ENCODE measurements around the gene CELSR1. TPM values are rescaled to one million over a fixed set of nuclear protein-coding genes. Genes with fewer than 3 reads are reported as not detected.
"Not testable (repeated sequence)": the region's sequence is repeated elsewhere in the genome, so short reads cannot be mapped to it uniquely, and the experiment has no call there.

CELSR1 gene
- total RNA-seq, 1 experiment from 2014 or later = 30.7 TPM

DNA sequence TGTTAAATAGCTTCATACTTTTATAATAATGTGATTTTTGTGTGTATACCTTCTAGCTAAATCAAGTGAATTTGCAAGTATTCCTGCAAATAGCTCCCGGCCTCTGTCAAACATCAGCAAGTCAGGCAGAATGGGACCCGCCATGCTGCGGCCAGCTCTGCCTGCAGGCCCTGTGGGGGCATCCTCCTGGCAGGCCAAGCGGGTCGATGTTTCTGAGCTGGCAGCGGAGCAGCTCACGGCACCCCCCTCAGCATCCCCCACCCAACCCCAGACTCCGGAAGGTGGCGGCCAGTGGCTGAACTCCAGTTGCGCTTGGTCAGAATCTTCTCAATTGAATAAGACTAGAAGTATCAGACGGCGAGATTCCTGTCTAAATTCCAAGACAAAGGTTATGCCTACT, 221.4 kb downstream of the CELSR1 start:
- ATAC-seq = no peak
- in situ Hi-C loops (cut with HindIII; ENCODE audit: low pct_unique_long_range_greater_than_20kb, low sequenced_read_pairs) (loop anchor here (25.0 kb wide), 1 partner anchor 304 kb away; no protein-coding TSS in a partner anchor), intact Hi-C loops (cut with micrococcal nuclease; ENCODE audit: unreplicated experiment) (loop anchor here (2.0 kb wide), 1 partner anchor 193 kb away; no protein-coding TSS in a partner anchor)
- no peaks in the 10 kb centered on the region for H3K4me1 ChIP-seq (ENCODE audit: control insufficient read depth, insufficient read depth, low read length)
- BruUV-seq (replicated peaks) = no TSS peak
- H3K27ac ChIP-seq (ENCODE audit: low read length) = no peak overlapping the region
- peaks cover 4% of the 10 kb centered on the region; the same call in 1 of the 2 replicates for H3K36me3 ChIP-seq (ENCODE audit: control insufficient read depth, insufficient read depth, low read length)
- no peaks in the 10 kb centered on the region for H3K9me3 ChIP-seq (ENCODE audit: control insufficient read depth, insufficient read depth, low read depth, low read length)
- H3K4me3 ChIP-seq (ENCODE audit: low read depth in 2 of 2, low read length in 2 of 2) = no peak overlapping the region
- no peak for TF ChIP-seq SIN3A (IDR thresholded peaks at IDR 0.05; ENCODE audit: borderline replicate concordance, insufficient read depth, low read depth, low read length)
- TF ChIP-seq, protein P1, sequence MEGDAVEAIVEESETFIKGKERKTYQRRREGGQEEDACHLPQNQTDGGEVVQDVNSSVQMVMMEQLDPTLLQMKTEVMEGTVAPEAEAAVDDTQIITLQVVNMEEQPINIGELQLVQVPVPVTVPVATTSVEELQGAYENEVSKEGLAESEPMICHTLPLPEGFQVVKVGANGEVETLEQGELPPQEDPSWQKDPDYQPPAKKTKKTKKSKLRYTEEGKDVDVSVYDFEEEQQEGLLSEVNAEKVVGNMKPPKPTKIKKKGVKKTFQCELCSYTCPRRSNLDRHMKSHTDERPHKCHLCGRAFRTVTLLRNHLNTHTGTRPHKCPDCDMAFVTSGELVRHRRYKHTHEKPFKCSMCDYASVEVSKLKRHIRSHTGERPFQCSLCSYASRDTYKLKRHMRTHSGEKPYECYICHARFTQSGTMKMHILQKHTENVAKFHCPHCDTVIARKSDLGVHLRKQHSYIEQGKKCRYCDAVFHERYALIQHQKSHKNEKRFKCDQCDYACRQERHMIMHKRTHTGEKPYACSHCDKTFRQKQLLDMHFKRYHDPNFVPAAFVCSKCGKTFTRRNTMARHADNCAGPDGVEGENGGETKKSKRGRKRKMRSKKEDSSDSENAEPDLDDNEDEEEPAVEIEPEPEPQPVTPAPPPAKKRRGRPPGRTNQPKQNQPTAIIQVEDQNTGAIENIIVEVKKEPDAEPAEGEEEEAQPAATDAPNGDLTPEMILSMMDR (IDR thresholded peaks at IDR 0.05) = no peak
- TF ChIP-seq, protein P2, sequence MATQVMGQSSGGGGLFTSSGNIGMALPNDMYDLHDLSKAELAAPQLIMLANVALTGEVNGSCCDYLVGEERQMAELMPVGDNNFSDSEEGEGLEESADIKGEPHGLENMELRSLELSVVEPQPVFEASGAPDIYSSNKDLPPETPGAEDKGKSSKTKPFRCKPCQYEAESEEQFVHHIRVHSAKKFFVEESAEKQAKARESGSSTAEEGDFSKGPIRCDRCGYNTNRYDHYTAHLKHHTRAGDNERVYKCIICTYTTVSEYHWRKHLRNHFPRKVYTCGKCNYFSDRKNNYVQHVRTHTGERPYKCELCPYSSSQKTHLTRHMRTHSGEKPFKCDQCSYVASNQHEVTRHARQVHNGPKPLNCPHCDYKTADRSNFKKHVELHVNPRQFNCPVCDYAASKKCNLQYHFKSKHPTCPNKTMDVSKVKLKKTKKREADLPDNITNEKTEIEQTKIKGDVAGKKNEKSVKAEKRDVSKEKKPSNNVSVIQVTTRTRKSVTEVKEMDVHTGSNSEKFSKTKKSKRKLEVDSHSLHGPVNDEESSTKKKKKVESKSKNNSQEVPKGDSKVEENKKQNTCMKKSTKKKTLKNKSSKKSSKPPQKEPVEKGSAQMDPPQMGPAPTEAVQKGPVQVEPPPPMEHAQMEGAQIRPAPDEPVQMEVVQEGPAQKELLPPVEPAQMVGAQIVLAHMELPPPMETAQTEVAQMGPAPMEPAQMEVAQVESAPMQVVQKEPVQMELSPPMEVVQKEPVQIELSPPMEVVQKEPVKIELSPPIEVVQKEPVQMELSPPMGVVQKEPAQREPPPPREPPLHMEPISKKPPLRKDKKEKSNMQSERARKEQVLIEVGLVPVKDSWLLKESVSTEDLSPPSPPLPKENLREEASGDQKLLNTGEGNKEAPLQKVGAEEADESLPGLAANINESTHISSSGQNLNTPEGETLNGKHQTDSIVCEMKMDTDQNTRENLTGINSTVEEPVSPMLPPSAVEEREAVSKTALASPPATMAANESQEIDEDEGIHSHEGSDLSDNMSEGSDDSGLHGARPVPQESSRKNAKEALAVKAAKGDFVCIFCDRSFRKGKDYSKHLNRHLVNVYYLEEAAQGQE (IDR thresholded peaks at IDR 0.05; ENCODE audit: insufficient read depth in 1 of 2, low read depth in 2 of 2, low read length in 1 of 2) = no peak
- no peak for TF ChIP-seq POLR2AphosphoS5 (IDR thresholded peaks at IDR 0.05; ENCODE audit: low read depth, low read length)
- TF ChIP-seq TCF7L2 (IDR thresholded peaks at IDR 0.05; ENCODE audit: low read depth, low read length) = no peak
- ChIA-PET POLR2A (no interaction called here), CTCF (interaction anchor here (1.3 kb wide), 1 partner anchor 194 kb away, joined by 5 read pairs; no protein-coding TSS in a partner anchor)
- no peaks in the 10 kb centered on the region for H3K27me3 ChIP-seq (ENCODE audit: control insufficient read depth, insufficient read depth, low read length)
- DNase-seq (ENCODE audit: low read depth, low spot score) = no peak

DNA sequence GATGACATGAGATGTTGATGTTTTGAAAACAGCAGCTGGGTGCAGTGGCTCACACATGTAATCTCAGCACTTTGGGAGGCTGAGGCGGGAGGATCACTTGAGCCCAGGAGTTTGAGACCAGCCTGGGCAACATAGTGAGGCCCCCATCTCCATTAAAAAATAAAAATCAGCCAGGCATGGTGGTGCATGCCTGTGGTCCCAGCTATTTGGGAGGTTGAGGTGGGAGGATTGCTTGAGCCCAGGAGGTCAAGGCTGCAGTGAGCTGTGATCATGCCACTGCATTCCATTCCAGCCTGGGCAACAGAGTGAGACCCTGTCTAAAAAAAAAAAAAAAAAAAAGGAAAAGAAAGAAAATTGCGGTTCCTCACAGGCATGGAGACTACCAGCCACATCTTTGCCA, 224.6 kb downstream of the CELSR1 start:
- in situ Hi-C loops (cut with HindIII; ENCODE audit: low pct_unique_long_range_greater_than_20kb, low sequenced_read_pairs) = loop anchor here (25.0 kb wide), 1 partner anchor 301 kb away; no protein-coding TSS in a partner anchor
- BruUV-seq (replicated peaks); H3K4me1 ChIP-seq (ENCODE audit: control insufficient read depth, insufficient read depth, low read length); H3K27ac ChIP-seq (ENCODE audit: low read length); H3K27me3 ChIP-seq (ENCODE audit: control insufficient read depth, insufficient read depth, low read length); H3K9me3 ChIP-seq (ENCODE audit: control insufficient read depth, insufficient read depth, low read depth, low read length); ATAC-seq; H3K4me3 ChIP-seq (ENCODE audit: low read depth in 2 of 2, low read length in 2 of 2); DNase-seq (ENCODE audit: low read depth, low spot score); H3K36me3 ChIP-seq (ENCODE audit: control insufficient read depth, insufficient read depth, low read length); CTCF ChIA-PET: not testable (repeated sequence)
- POLR2A ChIA-PET = interaction anchor here (0.7 kb wide), 1 partner anchor 58 kb away, joined by 8 read pairs; no protein-coding TSS in a partner anchor
- intact Hi-C loops (cut with micrococcal nuclease; ENCODE audit: unreplicated experiment) = loop anchor here (5.0 kb wide), 1 partner anchor 316 kb away; no protein-coding TSS in a partner anchor

DNA sequence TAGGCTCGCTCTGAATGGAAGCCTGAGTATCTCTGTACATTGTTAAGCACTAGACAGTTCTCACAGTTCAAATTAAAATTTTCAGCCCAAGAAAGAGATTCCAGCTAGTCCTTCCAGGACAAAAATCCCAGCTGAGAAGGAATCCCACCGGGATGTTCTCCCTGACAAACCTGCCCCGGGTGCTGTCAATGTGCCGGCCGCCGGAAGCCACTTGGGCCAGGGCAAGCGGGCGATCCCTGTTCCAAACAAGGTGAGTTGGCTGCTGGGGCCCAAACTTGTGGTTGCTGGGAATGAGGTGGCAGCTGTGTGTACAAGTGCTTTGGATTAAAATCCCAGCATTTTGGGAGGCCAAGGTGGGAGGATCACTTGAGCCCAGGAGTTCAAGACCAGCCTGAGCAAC, 225.4 kb downstream of the CELSR1 start:
- DNase-seq (ENCODE audit: low read depth, low spot score) = no peak
- Histone ChIP-seq H3K9me3 (ENCODE audit: control insufficient read depth, insufficient read depth, low read depth, low read length) (no peaks in the 10 kb centered on the region), H3K27ac (ENCODE audit: low read length) (no peak overlapping the region), H3K4me1 (ENCODE audit: control insufficient read depth, insufficient read depth, low read length) (no peaks in the 10 kb centered on the region), H3K36me3 (ENCODE audit: control insufficient read depth, insufficient read depth, low read length) (peaks cover 10% of the 10 kb centered on the region; the same call in 1 of the 2 replicates), H3K4me3 (ENCODE audit: low read depth in 2 of 2, low read length in 2 of 2) (no peak overlapping the region), H3K27me3 (ENCODE audit: control insufficient read depth, insufficient read depth, low read length) (no peaks in the 10 kb centered on the region)
- in situ Hi-C loops (cut with HindIII; ENCODE audit: low pct_unique_long_range_greater_than_20kb, low sequenced_read_pairs) (loop anchor here (25.0 kb wide), 1 partner anchor 300 kb away; no protein-coding TSS in a partner anchor), intact Hi-C loops (cut with micrococcal nuclease; ENCODE audit: unreplicated experiment) (loop anchor here (5.0 kb wide), 1 partner anchor 315 kb away; no protein-coding TSS in a partner anchor)
- ATAC-seq = no peak
- CTCF ChIA-PET = no interaction called here
- POLR2A ChIA-PET = interaction anchor here (0.7 kb wide), 1 partner anchor 26 kb away, joined by 13 read pairs; no protein-coding TSS in a partner anchor
- BruUV-seq (replicated peaks) = no TSS peak
- TF ChIP-seq, protein P2 (IDR thresholded peaks at IDR 0.05; ENCODE audit: insufficient read depth in 1 of 2, low read depth in 2 of 2, low read length in 1 of 2) = no peak
